NCI-H1092 treated with DMSO at 0.1 percent for 48 hours (cell line): ENCODE results near the gene FSIP1.

ENCODE experiments used
- DNase-seq: peaks from one replicate; lab custom pipeline; 2025; lab: John Stamatoyannopoulos, UW

Gene FSIP1

DNA sequence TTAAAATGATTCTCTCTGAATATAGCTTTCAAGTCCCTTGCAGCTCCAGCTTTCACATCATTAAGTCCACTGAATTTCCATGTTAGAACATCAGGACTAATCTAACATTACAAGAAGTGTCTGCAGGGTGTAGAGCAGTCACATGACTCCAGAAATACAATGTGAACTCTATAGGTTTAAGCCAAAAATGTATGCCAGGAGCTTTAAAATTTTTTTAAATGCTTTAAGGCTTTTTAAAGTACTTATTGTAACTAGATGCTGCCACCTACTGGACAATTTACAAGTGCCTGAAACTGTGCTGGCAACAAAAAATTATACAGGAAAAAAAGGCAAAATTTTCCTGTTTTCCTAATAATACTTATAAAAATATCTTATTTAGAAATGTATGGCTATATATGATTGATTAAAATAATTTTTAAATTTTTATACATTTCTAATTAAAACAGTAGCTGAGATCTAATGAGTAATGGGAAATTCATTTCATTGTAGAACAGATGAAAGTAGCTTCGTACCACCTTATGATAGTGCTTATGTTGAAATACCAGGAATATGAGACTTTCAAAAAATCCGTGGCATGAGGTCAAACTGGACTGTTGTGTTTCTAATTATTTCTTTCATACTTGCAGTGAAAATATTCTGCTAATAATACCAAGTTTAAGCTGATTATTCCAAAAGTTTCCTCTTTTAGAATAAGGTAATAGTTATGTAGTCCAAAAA lies 25.7 kb downstream of the FSIP1 start:
- DNase-seq = peak; percentile 47

DNA sequence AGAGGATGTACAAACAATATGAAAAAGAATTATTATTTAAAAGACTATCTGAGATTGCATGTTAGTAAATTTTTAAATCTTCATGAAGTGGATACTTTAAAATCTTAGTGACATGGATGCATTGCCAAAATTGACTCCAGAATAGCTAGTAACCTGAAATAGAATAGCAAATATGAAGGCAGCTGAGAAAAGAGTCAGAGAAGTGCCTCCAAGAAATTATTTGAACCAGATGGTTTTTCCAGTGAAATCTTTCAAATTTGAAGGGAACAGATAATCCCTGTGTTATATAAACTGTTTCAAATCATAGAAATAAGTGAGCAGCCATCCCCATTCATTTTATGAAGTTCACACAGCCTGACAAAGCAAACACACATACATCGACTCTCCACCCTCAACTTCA lies 29.6 kb downstream of the FSIP1 start:
- DNase-seq = no peak

DNA sequence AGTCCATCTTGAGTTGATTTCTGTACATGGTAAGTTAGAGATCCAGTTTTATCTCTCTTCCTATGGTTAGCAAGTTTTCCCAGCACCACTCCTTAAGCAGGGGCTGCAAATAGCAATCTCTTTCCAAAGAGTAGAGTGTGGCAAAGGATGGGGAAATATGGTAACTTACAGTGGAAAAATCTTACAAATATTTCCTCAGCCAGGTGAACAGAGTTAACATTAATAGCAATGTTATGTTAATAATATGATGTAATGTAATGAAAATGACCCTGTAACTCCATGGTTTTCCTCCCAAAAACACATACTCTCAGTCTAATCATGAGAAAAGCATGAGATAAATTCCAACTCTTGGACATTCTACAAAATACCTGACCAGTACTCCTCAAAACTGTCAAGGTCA lies 30.4 kb downstream of the FSIP1 start:
- no peak for DNase-seq

DNA sequence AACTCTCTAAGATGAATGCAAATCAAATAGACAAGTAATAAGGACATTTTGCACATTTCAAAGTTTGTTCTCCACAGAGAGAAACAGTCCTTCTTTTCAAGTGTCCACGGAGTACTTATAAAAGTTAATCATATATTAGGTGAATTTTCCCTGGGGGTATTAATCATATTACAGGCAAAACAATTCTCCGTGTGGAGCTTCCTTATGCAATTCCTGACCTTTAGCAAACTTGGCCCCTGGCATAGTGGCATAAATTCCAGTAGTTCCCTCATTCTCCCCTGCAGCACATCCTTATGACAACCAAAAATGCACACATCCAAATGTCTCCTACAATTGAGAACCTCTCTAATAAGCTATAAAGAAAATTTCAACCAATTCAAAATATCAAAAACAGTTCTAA lies 34.4 kb downstream of the FSIP1 start:
- DNase-seq = no peak

DNA sequence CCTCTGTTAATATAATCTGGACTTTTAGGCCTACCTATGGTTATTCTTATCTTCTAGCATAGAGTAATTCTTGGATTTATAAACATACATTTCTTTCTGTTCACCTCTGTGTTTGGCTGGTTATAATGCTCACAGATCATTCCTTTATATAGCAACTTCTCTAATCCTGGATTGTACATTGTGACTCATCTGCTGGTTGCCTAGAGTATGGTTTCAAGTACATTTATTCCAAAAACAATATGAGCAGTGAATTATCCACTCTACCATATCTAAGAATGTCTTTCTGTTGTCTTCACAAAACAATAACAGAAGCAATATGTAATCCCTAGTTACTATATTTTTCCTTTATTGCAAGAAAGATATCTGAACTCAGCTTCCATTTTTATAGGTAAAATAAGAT lies 35.3 kb downstream of the FSIP1 start:
- DNase-seq = no peak

DNA sequence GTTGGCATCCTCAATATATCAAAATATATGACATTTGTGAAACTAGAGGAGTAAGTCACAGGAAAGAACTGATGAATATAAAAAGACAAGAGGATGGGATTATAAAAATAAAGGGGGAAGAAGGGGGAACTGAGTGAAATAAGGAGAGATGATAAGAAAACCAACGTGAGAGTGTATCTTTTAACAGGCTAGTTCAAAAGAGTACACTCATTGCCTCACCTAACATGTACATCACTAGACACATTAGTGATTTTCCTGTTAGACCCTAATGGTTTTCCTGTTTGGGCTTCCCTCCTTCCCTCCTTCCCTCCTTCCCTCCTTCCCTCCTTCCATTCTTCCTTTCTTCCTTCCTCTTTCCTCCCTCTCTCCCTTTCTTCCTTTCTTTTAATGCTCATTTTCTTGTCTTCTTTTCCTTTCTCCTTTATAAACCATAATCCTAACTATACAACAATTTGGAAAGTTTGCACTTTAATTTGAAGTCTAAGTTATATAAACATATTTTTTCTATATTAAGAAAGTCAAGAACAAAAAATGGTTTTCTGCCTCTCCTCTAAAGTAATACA lies 35.8 kb downstream of the FSIP1 start:
- no peak for DNase-seq

DNA sequence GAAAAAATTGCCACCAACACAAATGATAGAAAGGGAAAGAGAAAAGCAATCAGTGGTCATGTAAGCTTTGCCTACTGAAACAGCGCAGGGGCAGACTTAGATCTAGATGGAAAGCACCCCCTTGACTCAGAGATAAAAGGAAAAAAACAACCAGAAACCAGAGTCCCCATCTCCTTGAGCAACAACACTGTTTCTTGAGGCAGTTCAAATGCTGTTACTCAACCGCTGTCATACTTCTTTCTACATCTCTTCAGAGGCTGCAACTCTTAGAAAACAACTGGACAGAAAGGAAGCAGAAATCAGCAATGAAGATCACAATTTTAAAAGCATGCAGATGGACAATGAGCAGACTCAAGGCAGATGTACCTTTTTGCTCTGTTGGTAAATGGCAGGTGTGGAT lies 36.5 kb downstream of the FSIP1 start:
- no peak for DNase-seq

DNA sequence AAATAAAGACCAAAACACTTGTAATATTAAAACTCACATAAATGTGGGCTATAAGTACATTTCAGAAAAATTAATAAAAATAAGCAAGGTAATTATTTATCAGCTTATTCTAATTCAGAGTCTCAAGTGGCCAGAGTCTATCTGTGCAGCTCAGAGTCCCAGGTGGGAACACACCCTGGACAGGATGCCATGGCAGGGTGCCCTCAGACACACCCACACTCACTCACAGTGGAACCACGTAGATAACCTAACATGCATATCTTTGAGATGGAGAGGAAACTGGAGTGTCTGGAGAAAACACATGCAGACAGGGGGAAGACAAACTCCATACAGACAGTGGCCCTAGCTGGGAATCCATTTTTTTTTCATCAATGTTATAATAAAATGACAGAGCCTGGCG lies 37.2 kb downstream of the FSIP1 start:
- no peak for DNase-seq

DNA sequence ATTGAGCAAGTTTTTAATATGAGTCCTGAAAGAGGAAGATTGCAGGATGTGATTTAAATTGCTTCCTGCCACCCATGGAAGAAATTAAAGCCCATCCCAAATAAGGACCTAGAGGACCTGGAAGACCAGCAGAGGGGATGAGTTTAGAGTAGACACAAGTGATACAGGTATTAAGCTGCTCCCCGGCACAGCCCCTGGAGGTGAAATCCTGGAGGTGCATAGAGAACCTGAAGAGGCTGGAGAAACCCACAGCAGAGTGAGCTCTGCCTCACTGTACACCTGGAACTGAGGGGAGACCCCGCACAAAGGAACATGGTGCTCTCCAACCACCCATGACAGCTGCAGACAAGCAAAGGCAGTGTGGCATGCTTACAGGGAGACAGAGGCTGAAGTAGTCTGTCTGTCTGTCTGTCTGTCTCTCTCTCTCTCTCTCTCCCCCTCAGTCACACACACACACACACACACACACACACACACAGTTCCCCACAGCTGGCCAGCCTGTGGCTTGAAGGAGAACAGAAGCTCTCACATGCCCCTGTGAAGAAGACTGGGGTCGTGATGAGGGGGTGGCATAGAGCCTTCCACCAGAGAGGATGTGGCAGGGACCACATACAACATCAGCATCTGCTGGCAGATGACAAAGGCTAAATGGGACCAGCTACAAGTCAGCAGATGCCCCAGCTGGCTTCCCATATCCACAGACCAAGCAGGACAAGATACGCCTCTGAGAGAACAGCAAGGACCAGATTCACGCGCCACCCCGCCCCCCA lies 38.1 kb downstream of the FSIP1 start:
- DNase-seq = no peak

DNA sequence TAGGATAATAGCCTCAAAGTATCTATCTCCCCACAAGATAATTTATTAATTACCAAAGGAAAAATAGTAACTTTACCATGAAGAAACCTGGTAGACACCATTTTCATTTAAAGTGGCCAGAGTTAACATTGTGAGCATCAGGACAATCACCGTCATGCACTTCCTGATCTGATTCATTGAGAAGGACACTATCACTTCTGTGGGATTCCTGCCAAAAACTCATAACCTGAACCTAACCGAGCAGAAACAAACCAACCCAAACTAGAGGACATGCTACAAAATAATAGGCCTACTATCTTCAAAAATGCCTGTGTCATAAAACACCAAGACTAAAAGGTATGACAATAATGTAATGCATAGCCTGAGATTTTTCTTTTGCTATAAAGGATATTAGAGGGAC lies 39.0 kb downstream of the FSIP1 start:
- DNase-seq = no peak

DNA sequence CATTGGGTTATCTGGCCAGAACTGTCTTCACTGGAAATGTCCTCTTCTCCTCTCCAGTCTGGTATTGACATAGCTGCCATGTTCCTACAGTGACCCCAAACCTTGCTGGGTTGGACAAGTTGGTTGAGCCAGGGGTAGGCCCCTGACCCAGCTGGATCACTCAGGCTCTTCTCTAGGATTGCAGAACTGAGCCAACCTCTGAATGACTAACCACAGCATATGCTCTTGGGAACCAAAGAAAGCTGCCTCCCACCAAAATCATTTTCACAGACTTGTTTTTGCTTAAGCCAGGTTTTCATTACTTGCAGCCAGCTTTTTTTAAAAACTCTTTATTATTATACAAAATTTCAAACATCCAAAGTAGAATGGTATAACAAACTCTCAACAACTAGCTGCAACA lies 41.4 kb downstream of the FSIP1 start:
- no peak for DNase-seq

DNA sequence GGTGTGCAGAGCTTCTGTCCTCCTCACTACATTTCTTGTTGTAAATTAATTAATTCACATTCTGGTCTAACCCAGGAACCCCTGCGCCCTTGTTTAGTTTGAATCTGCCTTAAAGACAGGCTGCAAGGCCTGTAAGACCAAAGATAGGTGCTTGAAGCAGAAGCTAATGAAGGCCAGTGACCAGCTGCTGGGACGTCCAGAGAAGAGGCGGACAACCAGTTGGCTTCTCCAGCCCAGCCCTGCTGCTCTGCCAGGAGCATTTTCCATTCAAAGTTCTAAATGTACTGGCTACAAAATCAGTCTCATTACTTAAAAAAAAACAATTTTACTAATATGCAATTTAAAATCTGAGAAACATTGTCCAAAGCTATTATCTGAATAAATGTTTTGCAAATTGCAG lies 43.6 kb downstream of the FSIP1 start:
- no peak for DNase-seq

DNA sequence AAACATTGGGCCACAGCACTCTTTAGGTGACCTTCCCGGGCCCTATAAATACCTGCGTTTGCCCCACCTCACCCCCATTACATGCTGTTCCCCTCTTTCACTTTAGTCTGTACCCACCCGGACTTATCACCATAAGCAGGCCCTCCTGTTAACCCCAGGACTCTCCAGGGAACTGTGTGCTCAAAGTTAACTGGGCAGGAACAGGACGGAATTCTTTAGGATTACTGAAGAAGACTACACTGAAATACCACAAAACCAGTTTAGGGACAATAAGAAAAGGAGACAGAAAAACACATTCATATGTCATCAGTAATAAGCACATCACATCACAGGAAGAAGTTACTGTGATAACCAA lies 45.5 kb downstream of the FSIP1 start:
- no peak for DNase-seq

DNA sequence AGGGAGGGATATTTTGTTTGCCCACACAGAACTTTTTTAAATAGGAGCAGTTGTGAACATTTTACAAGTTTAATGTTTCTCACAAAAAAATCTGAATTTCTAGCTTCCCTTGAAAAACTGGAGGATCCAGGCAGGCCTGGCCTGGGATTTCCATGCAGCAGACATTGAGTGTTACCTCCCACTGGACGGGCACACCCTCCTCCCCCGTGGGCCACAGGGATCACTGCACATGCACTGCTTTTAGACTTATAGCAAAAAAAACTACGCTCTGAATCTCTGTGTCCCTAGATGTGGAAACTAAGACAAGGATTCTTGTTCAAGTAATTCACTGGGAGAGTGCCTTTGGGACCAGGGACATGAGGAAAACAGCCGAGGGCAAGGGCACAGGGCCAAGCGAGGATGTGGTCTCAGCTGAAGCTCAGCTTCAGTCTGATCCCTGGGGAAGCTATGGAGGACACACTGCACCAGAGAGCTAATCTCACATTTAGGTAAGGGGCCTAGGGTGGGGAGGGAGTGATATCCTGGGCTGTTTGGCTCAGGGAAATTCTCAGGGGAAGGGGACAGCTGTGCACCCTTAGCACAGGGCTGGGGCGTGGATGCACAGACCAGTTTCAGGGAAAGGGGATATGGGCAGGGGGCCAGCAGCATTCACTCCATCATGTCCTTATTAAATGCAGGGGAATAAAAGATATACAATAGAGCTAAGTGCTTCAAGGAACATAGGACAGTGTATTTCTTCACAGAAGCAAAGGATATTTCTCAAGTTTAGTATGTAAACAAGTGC lies 46.0 kb downstream of the FSIP1 start:
- DNase-seq = peak; percentile 37

DNA sequence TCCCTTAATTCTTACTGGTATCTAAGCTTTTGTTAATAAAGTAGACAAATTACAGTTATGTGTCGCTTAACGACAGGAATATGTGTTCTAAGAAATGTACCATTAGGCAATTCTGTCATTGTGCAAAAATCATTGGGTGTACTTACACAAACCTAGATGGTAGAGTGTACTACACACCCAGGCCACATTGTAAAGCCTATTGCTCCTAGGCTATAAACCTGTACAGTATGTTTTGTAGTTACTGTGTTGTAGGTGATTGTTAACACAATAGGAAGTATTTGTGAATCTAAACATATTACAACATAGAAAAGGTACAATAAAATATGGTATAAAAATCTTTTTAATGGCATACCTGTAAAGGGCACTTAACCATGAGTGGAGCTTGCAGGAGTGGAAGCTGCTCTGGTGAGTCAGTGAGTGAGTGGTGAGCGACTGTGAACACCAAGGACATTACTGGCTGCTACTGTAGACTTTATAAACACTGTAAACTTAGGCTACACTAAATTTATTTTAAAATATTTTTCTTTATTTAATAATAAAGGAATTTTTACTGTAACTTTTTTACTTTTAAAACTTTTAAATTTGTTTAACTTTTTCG lies 47.4 kb downstream of the FSIP1 start:
- DNase-seq = no peak

DNA sequence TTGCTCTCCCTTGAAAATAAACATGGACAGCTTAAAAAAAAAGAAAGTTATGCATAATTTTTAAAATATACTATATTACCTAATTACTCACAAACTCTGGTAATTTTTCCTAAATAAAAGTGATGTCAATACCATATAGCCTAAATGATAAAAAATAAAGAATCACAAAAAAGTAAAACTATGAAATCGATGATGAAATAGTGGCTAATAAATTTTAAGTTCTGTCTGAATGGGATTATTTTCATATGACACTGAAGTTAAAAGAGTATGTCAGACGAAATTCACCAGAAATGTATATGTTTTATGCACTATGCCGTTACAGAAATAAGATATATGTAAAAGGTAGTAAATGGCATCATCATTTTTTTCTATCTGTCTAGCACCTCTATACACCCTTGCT lies 51.4 kb downstream of the FSIP1 start:
- no peak for DNase-seq

DNA sequence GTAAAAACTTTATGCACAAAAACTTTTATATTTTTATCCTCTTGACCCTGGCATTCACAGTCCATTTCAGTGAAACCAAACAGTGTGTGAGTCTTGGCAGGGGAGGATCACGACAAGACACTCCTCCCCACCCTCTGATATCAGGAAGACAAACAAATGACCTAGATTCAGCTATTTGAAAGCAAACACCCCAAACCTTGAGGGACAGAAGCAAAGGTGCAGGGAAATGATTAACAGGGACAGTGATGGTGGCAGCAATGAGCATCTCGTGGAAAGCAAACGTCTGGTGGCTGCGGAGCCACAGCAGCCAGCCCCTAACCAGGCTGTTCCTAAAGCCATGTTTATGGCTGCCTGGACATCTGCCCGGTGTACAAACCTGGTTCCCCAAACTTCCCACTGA lies 52.1 kb downstream of the FSIP1 start:
- no peak for DNase-seq

DNA sequence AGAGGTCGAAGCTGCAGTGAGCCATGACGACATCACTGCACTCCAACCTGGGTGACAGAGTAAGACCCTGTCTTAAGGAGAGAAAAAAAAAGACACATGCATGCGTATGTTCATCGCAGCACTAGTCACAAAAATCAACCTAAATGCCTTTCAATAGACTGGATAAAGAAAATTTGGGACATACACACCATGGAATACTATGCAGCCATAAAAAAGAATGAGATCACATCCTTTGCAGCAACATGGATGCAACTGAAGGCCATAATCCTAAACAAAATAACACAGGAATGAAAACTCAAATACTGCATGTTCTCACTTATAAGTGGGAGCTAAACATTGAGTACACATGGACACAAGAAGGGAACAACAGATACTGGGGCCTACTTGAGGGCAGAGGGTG lies 53.1 kb downstream of the FSIP1 start:
- no peak for DNase-seq

DNA sequence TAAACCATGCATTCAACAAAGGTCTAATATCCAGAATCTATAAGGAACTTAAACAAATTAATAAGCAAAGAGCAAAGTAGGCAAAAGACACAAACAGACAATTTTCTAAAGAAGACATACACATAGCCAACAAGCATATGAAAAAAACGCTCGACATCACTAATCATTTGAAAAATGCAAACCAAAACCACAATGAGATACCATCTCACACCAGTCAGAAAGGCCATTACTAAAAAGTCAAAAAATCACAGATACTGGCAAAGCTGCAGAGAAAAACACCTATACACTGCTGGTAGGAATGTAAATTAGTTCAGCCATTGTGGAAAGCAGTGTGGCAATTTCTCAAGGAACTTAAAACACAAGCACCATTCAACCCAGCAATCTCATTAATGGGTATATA lies 53.8 kb downstream of the FSIP1 start:
- no peak for DNase-seq

DNA sequence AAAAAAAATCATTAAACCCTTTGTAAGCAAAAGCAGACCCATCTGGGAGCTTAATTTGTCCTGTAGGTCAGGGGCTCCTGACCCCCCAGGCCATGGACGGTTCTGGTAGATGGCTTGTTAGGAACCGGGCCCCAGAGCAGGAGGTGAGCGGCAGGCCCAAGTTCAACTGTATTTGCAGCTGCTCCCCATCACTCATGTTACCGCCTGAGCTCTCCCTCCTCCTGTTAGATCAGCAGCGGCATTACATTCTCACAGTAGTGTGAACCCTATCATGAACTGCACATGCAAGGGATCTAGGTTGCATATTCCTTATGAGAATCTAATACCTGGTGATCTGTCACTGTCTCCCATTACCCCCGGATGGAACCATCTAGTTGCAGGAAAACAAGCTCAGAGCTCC lies 60.7 kb downstream of the FSIP1 start:
- no peak for DNase-seq

DNA sequence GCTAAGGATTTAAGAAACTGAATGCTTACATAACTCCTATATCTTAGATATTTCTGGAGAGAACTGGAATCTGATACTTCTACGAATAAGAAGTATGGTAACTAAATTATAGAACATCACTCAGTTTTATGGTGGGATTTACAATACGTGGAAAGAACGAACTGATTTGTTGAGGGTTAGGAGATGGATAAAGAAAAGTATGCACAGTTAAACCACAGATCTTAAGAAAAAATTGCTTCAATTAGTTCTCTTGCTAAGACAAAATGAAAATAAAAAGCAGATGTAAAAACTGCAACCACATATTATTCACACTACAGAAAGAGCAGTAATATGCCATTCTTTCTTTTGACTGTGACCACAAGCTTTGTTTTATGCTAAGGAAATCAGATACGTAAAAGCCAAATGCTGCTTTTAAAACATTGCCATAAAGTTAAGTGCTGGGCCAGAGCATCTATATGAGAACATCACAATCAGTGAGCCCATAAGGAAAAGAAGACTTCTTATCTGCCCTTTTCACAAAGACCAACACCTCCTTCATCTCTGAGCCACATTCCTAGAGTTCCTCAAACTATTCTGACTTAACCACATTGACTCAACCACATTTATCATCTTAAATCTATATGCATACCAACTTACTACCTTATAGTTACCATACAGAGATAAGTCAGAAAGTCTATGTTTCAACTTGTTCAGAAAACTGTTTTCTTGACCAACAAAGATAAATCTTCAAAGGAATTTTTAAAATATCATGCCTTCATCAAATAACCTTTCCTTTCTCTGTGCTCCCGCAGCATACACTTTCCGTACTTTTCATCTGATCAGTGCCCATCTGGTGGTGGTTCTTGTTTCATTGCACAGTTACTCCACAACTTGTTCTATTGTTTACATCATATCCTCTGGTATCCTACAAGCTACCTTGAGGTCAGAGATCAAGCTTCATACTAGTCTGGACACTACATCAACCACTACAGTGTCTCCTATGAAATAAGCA lies 61.7 kb downstream of the FSIP1 start:
- DNase-seq = no peak
